OCI-LY1 (cell line): ENCODE results near the gene MAP3K20.

ENCODE experiments used
- CTCF ChIP-seq: fragments of 200-600 bp; sonication (generic), shearing (Covaris generic); IDR thresholded peaks from 2 replicates; pipeline ENCODE4 v1.5.1; 2017; ENCODE audit warnings: mild to moderate bottlenecking, antibody characterized with exemption, low read length, moderate library complexity, mixed read lengths
- EZH2 ChIP-seq: fragments of 200-600 bp; sonication (generic), shearing (Covaris generic); IDR thresholded peaks from 2 replicates; pipeline ENCODE4 v1.8.0; 2017; ENCODE audit warnings: borderline replicate concordance, mixed run types, mild to moderate bottlenecking, antibody characterized with exemption, low read length, moderate library complexity, mixed read lengths

GRCh38 chr2:173148520-173148919 lies 72.9 kb downstream of the MAP3K20 start:
- TF ChIP-seq EZH2 (no peak), CTCF (no peak)
